Measurements from ENCODE around the gene FNIP1.
"Not testable (repeated sequence)": the region's sequence is repeated elsewhere in the genome, so short reads cannot be mapped to it uniquely, and the experiment has no call there.

The FNIP1 gene

GRCh38 chr5:131608597-131608996 is 188.2 kb downstream of the FNIP1 start:
- no peak for TF ChIP-seq CTCF (IDR thresholded peaks at IDR 0.05; ENCODE audit: borderline replicate concordance, insufficient read depth, low read depth, low read length)
- H3K4me3 ChIP-seq (ENCODE audit: low read depth, low read length): no peak overlapping the region

GRCh38 chr5:131607903-131608540 is 188.8 kb downstream of the FNIP1 start:
- TF ChIP-seq CTCF (IDR thresholded peaks at IDR 0.05; ENCODE audit: borderline replicate concordance, insufficient read depth, low read depth, low read length): no peak
- no peak overlapping the region for H3K4me3 ChIP-seq (ENCODE audit: low read depth, low read length)

- no peak for TF ChIP-seq CTCF (IDR thresholded peaks at IDR 0.05; ENCODE audit: borderline replicate concordance, insufficient read depth, low read depth, low read length)
Observed at GRCh38 chr5:131607418-131607817, 189.4 kb downstream of the FNIP1 start.

GRCh38 chr5:131605086-131605485 is 191.7 kb downstream of the FNIP1 start:
- TF ChIP-seq CTCF (IDR thresholded peaks at IDR 0.05; ENCODE audit: borderline replicate concordance, insufficient read depth, low read depth, low read length): no peak
- no peak overlapping the region for H3K4me3 ChIP-seq (ENCODE audit: low read depth, low read length)

More at GRCh38 chr5:131607418-131607817, 189.4 kb downstream of the FNIP1 start:
- no peak overlapping the region for H3K4me3 ChIP-seq (ENCODE audit: low read depth, low read length)

- TF ChIP-seq CTCF (IDR thresholded peaks at IDR 0.05; ENCODE audit: borderline replicate concordance, insufficient read depth, low read depth, low read length): no peak
- no peak overlapping the region for H3K4me3 ChIP-seq (ENCODE audit: low read depth, low read length)
Observed at GRCh38 chr5:131595088-131596033, 201.5 kb downstream of the FNIP1 start.

- no peak overlapping the region for H3K4me3 ChIP-seq (ENCODE audit: low read depth, low read length)
- no peak for TF ChIP-seq CTCF (IDR thresholded peaks at IDR 0.05; ENCODE audit: borderline replicate concordance, insufficient read depth, low read depth, low read length)
Observed at GRCh38 chr5:131593921-131594320, 202.9 kb downstream of the FNIP1 start.

GRCh38 chr5:131593436-131593835 is 203.4 kb downstream of the FNIP1 start:
- not testable (repeated sequence) for H3K4me3 ChIP-seq (ENCODE audit: low read depth, low read length)

Measured in GM12875 (cell line).